Measurements from ENCODE around the gene MCOLN3. TPM values are rescaled to one million over a fixed set of nuclear protein-coding genes. Genes with fewer than 3 reads are reported as not detected.
"Not testable (repeated sequence)": the region's sequence is repeated elsewhere in the genome, so short reads cannot be mapped to it uniquely, and the experiment has no call there.

The MCOLN3 gene
- total and polyA plus RNA-seq, 2 of the 4 experiments (the other 2 are of a cell fraction), result 0.03 TPM; not detected in 1

DNA sequence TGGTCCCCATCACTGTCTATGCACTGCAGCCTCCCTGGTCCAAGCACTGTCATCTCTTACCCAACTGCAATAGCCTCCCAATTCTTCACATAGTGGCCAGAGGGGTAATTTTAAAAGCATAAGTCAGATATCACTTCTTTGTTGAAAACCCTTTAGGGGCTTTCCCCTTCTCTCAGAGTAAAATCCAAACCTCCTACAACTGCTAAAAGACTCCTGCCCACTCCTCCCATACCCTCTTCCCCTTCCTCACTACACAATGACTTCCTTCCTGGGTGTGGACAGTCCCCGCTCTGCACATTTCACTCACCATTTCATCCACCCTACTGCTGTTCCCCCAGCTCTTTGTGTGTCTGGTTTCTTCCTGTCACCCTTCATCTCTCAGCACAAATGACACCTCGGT, 59.7 kb downstream of the MCOLN3 start:
- DNase-seq (no peak), ATAC-seq (ENCODE audit: low read depth) (no peak)
- Histone ChIP-seq H3K36me3 (ENCODE audit: control insufficient read depth, insufficient read depth, low read length) (no peaks in the 10 kb centered on the region), H4K8ac (ENCODE audit: low read depth in 2 of 2, low read length in 2 of 2) (no peak overlapping the region), H3K9ac (ENCODE audit: low read depth, low read length) (no peak overlapping the region), H3K27me3 (ENCODE audit: control insufficient read depth, insufficient read depth, low read length) (peaks cover 13% of the 10 kb centered on the region), H3K4me3 (ENCODE audit: insufficient read depth, low read depth, low read length) (no peak overlapping the region), H2BK15ac (ENCODE audit: low read depth, low read length) (no peak overlapping the region), H3K9me3 (ENCODE audit: control insufficient read depth, insufficient read depth, low read length) (no peaks in the 10 kb centered on the region), H2BK20ac (ENCODE audit: low read depth, low read length) (no peak overlapping the region), H3K4me2 (ENCODE audit: low read depth, low read length) (no peak overlapping the region), H3K79me1 (ENCODE audit: low read depth in 1 of 2, low read length in 2 of 2) (no peaks in the 10 kb centered on the region), H3K23ac (ENCODE audit: low read depth, low read length) (no peak overlapping the region), H3K27ac (ENCODE audit: insufficient read depth, low read length) (no peak overlapping the region), H3K4me1 (ENCODE audit: control insufficient read depth, insufficient read depth, low read length) (no peaks in the 10 kb centered on the region), H3K18ac (ENCODE audit: low read depth, low read length) (no peak overlapping the region), H2BK120ac (ENCODE audit: low read depth, low read length) (no peak overlapping the region), H2AK5ac (ENCODE audit: low read depth, low read length) (no peak overlapping the region), H2AK9ac (replicated peaks; ENCODE audit: low read depth, low read length, poor library complexity) (no peak overlapping the region), H3K14ac (replicated peaks; ENCODE audit: low read depth, low read length) (no peak overlapping the region), H2BK5ac (ENCODE audit: low read depth, low read length, poor library complexity, severe bottlenecking) (no peak overlapping the region), H4K20me1 (ENCODE audit: insufficient read depth, low read length) (no peaks in the 10 kb centered on the region), H4K5ac (ENCODE audit: low read depth, low read length) (no peak overlapping the region), H2AFZ (replicated peaks; ENCODE audit: low read length, poor library complexity) (no peak overlapping the region), H3K56ac (ENCODE audit: extremely low read depth, insufficient read depth, low read length) (no peak overlapping the region), H3K9me1 (ENCODE audit: insufficient read depth, low read length) (no peaks in the 10 kb centered on the region), H3K4ac (ENCODE audit: low read depth, low read length) (no peak overlapping the region), H4K91ac (ENCODE audit: insufficient read depth, low read depth, low read length) (no peak overlapping the region)
- POLR2A ChIA-PET (ENCODE audit: unreplicated experiment), result no interaction called here
- in situ Hi-C loops (cut with MboI; ENCODE audit: low sequenced_read_pairs), result no loop called here
- BruUV-seq (replicated peaks), result no TSS peak
- WGBS, 2 experiments (ENCODE audit: extremely low coverage in 2 of 2, insufficient read length in 1 of 2), result 80% methylated on average over 1 of the region's 2 CpGs; no CpG with 5 or more reads in 1 of the 2 experiments
- no peak for TF ChIP-seq CHD1 (IDR thresholded peaks at IDR 0.05; ENCODE audit: low read depth, low read length)
- CTCF ChIA-PET, result no interaction called here
- intact Hi-C loops (cut with micrococcal nuclease), result no loop called here
- dilution Hi-C loops (cut with HindIII; ENCODE audit: low sequenced_read_pairs, unreplicated experiment), result no loop called here

DNA sequence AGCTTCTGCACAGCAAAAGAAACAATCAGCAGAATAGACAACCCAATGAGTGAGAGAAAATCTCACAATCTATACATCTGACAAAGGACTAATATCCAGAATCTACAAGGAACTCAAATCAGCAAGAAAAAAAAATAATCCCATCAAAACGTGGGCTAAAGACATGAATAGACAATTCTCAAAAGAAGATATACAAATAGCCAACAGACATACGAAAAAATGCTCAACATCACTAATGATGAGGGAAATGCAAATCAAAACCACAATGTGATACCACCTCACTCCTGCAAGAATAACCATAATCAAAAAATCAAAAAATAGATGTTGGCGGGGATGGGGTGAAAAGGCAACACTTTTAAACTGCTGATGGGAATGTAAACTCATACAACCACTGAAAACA, 61.7 kb downstream of the MCOLN3 start:
- H3K27me3 ChIP-seq (ENCODE audit: control insufficient read depth, insufficient read depth, low read length); H3K79me1 ChIP-seq (ENCODE audit: low read depth in 1 of 2, low read length in 2 of 2); CTCF ChIA-PET; H3K18ac ChIP-seq (ENCODE audit: low read depth, low read length); H3K36me3 ChIP-seq (ENCODE audit: control insufficient read depth, insufficient read depth, low read length); H2BK15ac ChIP-seq (ENCODE audit: low read depth, low read length); H4K91ac ChIP-seq (ENCODE audit: insufficient read depth, low read depth, low read length); H3K4ac ChIP-seq (ENCODE audit: low read depth, low read length); DNase-seq; in situ Hi-C loops (cut with MboI; ENCODE audit: low sequenced_read_pairs); H3K4me1 ChIP-seq (ENCODE audit: control insufficient read depth, insufficient read depth, low read length); H3K9me3 ChIP-seq (ENCODE audit: control insufficient read depth, insufficient read depth, low read length); H3K56ac ChIP-seq (ENCODE audit: extremely low read depth, insufficient read depth, low read length); H3K27ac ChIP-seq (ENCODE audit: insufficient read depth, low read length); H3K14ac ChIP-seq (replicated peaks; ENCODE audit: low read depth, low read length); H4K5ac ChIP-seq (ENCODE audit: low read depth, low read length); POLR2A ChIA-PET (ENCODE audit: unreplicated experiment); intact Hi-C loops (cut with micrococcal nuclease); H4K20me1 ChIP-seq (ENCODE audit: insufficient read depth, low read length); H3K4me3 ChIP-seq (ENCODE audit: insufficient read depth, low read depth, low read length); H2BK120ac ChIP-seq (ENCODE audit: low read depth, low read length); H3K23ac ChIP-seq (ENCODE audit: low read depth, low read length); H2AK9ac ChIP-seq (replicated peaks; ENCODE audit: low read depth, low read length, poor library complexity); H2BK20ac ChIP-seq (ENCODE audit: low read depth, low read length); H2BK5ac ChIP-seq (ENCODE audit: low read depth, low read length, poor library complexity, severe bottlenecking); H3K4me2 ChIP-seq (ENCODE audit: low read depth, low read length); dilution Hi-C loops (cut with HindIII; ENCODE audit: low sequenced_read_pairs, unreplicated experiment); ATAC-seq (ENCODE audit: low read depth); BruUV-seq (replicated peaks); H2AK5ac ChIP-seq (ENCODE audit: low read depth, low read length); H4K8ac ChIP-seq (ENCODE audit: low read depth in 2 of 2, low read length in 2 of 2); H2AFZ ChIP-seq (replicated peaks; ENCODE audit: low read length, poor library complexity); H3K9ac ChIP-seq (ENCODE audit: low read depth, low read length); H3K9me1 ChIP-seq (ENCODE audit: insufficient read depth, low read length): not testable (repeated sequence)
- WGBS, 2 experiments (ENCODE audit: extremely low coverage in 2 of 2, insufficient read length in 1 of 2), result no CpG with 5 or more reads among the region's 3 CpGs

Data from IMR-90 (cell line).